ENCODE data around the gene GYG1. TPM values are rescaled to one million over a fixed set of nuclear protein-coding genes. Genes with fewer than 3 reads are reported as not detected.
"Not testable (repeated sequence)": the region's sequence is repeated elsewhere in the genome, so short reads cannot be mapped to it uniquely, and the experiment has no call there.

Gene GYG1
- total and polyA plus RNA-seq, 4 donors = 9.2 to 16.7 (median 13.4) TPM

DNA sequence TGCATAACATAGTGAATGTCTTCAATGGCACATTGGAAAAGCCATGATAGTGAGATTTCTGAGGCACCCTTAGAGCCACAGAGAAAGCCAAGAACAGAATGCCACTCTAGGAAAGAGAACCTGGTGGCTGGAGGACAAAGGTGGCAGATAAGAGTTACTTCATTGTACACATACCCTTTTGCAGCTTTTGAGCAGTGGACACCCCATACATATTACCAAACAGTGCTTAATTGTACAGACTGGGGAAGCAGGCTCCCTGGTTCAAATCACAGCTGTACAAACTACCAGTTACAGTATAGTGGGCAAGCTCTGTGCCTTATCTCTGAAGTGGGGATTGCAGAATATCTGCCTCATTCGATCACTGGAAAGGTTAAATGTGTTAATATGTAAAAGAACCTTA is 10.1 kb upstream of the GYG1 start:
- 92% methylated on average over 1 of the region's 1 CpG for WGBS
- DNase-seq (ENCODE audit: low spot score) = no peak
- H3K9ac ChIP-seq (ENCODE audit: low read depth in 1 of 2, low read length in 2 of 2) = no peak overlapping the region
- TF ChIP-seq YY1 (IDR thresholded peaks at IDR 0.05) = no peak
- no peaks in the 10 kb centered on the region for H3K36me3 ChIP-seq (ENCODE audit: control insufficient read depth in 4 of 4, insufficient read depth in 3 of 4, low read depth in 1 of 4, low read length in 3 of 4)
- H3K27ac ChIP-seq (ENCODE audit: low read depth in 1 of 2, low read length in 2 of 2) = no peak overlapping the region
- H3K27me3 ChIP-seq (ENCODE audit: control insufficient read depth in 4 of 4, insufficient read depth in 4 of 4, low read length in 3 of 4) = no peaks in the 10 kb centered on the region
- no peaks in the 10 kb centered on the region for H3K9me3 ChIP-seq (ENCODE audit: control insufficient read depth in 4 of 4, low read length in 3 of 4)
- peaks cover 0 to 2% (median 0%) of the 10 kb centered on the region in 4 donors for H3K4me1 ChIP-seq (ENCODE audit: control insufficient read depth in 4 of 4, insufficient read depth in 4 of 4, low read length in 3 of 4)
- H3K4me3 ChIP-seq (ENCODE audit: low read depth in 1 of 3, low read length in 3 of 3) = no peak overlapping the region

DNA sequence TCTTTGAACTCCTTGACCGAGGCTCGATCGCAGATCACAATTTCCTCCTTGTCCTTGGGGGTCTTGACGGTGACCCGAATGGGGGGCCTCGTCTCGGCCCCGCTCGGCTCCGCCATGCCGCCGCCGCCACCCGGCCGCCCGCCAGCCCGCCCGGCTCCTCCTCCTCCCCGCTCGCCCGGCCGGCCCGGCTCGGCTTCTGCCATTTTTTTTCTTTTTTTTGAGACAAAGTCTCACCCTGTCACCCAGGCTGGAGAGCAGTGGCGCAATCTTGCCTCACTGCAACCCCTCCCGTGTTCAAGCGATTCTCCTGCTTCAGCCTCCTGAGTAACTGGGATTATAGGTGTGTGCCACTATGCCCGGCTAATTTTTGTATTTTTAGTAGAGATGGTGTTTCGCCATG is 3.8 kb upstream of the GYG1 start:
- not testable (repeated sequence) for H3K27me3 ChIP-seq (ENCODE audit: control insufficient read depth in 4 of 4, insufficient read depth in 4 of 4, low read length in 3 of 4); H3K9ac ChIP-seq (ENCODE audit: low read depth in 1 of 2, low read length in 2 of 2); H3K27ac ChIP-seq (ENCODE audit: low read depth in 1 of 2, low read length in 2 of 2); DNase-seq (ENCODE audit: low spot score); H3K4me3 ChIP-seq (ENCODE audit: low read depth in 1 of 3, low read length in 3 of 3); H3K9me3 ChIP-seq (ENCODE audit: control insufficient read depth in 4 of 4, low read length in 3 of 4); H3K36me3 ChIP-seq (ENCODE audit: control insufficient read depth in 4 of 4, insufficient read depth in 3 of 4, low read depth in 1 of 4, low read length in 3 of 4)
- peaks cover 0 to 11% (median 2%) of the 10 kb centered on the region in 4 donors for H3K4me1 ChIP-seq (ENCODE audit: control insufficient read depth in 4 of 4, insufficient read depth in 4 of 4, low read length in 3 of 4)
- WGBS = 95% methylated on average over 27 of the region's 29 CpGs

DNA sequence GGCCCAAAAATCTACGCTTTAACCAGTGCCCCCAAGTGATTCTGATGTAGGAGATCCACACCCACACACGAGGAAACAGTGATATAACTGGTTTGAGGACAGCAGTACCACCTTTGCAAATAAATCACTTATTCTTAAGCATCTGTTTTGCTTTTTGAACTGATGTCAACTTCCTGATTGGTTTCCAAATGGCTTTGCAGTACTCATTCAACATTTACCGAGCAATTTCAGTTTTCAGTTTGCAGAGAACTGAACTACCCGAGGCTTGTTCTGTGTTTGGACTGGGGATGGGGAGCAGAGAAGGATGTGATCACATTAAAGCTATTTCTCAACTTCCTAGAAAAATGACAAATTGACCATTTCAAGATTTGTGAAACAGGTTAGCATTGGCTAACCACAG is 1.1 kb upstream of the GYG1 start:
- Histone ChIP-seq H3K36me3 (ENCODE audit: control insufficient read depth in 4 of 4, insufficient read depth in 3 of 4, low read depth in 1 of 4, low read length in 3 of 4) (peaks cover 0 to 8% (median 3%) of the 10 kb centered on the region in 4 donors), H3K4me1 (ENCODE audit: control insufficient read depth in 4 of 4, insufficient read depth in 4 of 4, low read length in 3 of 4) (peaks cover 0 to 14% (median 2%) of the 10 kb centered on the region in 4 donors), H3K27ac (ENCODE audit: low read depth in 1 of 2, low read length in 2 of 2) (peak overlapping the region in 1 of 2 donors; percentile 1), H3K27me3 (ENCODE audit: control insufficient read depth in 4 of 4, insufficient read depth in 4 of 4, low read length in 3 of 4) (no peaks in the 10 kb centered on the region), H3K9me3 (ENCODE audit: control insufficient read depth in 4 of 4, low read length in 3 of 4) (no peaks in the 10 kb centered on the region), H3K4me3 (ENCODE audit: low read depth in 1 of 3, low read length in 3 of 3) (no peak overlapping the region), H3K9ac (ENCODE audit: low read depth in 1 of 2, low read length in 2 of 2) (no peak overlapping the region)
- TF ChIP-seq, protein P1, sequence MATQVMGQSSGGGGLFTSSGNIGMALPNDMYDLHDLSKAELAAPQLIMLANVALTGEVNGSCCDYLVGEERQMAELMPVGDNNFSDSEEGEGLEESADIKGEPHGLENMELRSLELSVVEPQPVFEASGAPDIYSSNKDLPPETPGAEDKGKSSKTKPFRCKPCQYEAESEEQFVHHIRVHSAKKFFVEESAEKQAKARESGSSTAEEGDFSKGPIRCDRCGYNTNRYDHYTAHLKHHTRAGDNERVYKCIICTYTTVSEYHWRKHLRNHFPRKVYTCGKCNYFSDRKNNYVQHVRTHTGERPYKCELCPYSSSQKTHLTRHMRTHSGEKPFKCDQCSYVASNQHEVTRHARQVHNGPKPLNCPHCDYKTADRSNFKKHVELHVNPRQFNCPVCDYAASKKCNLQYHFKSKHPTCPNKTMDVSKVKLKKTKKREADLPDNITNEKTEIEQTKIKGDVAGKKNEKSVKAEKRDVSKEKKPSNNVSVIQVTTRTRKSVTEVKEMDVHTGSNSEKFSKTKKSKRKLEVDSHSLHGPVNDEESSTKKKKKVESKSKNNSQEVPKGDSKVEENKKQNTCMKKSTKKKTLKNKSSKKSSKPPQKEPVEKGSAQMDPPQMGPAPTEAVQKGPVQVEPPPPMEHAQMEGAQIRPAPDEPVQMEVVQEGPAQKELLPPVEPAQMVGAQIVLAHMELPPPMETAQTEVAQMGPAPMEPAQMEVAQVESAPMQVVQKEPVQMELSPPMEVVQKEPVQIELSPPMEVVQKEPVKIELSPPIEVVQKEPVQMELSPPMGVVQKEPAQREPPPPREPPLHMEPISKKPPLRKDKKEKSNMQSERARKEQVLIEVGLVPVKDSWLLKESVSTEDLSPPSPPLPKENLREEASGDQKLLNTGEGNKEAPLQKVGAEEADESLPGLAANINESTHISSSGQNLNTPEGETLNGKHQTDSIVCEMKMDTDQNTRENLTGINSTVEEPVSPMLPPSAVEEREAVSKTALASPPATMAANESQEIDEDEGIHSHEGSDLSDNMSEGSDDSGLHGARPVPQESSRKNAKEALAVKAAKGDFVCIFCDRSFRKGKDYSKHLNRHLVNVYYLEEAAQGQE (IDR thresholded peaks at IDR 0.05) = no peak
- no peak for TF ChIP-seq FOXA2 (IDR thresholded peaks at IDR 0.05)
- no peak for TF ChIP-seq EGR1 (IDR thresholded peaks at IDR 0.05; ENCODE audit: low read depth in 2 of 2)
- 70% methylated on average over 4 of the region's 4 CpGs for WGBS
- DNase-seq (ENCODE audit: low spot score) = no peak

DNA sequence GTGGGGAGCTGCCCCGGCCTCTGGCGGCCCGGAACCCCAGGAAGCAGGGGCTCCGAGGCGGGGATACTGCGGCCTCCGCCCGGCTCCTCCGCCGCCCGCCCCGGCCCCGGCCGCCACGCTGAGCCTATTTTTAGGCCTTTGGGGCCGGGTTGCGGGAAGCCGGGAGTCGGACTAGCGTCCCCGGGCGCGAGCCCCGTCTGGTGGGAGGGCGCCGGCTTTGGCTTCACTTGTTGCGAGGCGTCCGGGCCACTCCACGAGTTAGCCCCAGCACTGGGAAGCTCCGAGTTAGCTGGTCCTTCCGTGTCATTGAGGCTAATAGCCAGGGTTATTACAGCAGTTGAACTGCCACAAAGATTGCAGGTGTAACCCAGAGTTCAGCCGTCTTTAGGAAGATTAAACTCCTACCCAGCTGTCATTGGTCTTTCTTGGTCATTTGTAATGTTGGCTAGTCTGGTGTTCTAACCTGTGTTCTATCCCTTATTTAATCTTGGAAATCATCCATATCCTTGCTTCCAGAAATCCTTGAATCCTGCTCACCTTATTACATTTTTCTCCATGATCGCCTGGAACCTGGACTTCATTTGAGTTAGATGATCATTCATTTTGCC is 791 bp downstream of the GYG1 start:
- Histone ChIP-seq H3K9ac (ENCODE audit: low read depth in 1 of 2, low read length in 2 of 2) (peak overlapping the region; percentile 53 to 64), H3K27ac (ENCODE audit: low read depth in 1 of 2, low read length in 2 of 2) (peak overlapping the region; percentile 87 to 89), H3K36me3 (ENCODE audit: control insufficient read depth in 4 of 4, insufficient read depth in 3 of 4, low read depth in 1 of 4, low read length in 3 of 4) (peaks cover 5 to 20% (median 15%) of the 10 kb centered on the region in 4 donors), H3K27me3 (ENCODE audit: control insufficient read depth in 4 of 4, insufficient read depth in 4 of 4, low read length in 3 of 4) (no peaks in the 10 kb centered on the region), H3K4me1 (ENCODE audit: control insufficient read depth in 4 of 4, insufficient read depth in 4 of 4, low read length in 3 of 4) (peaks cover 0 to 14% (median 2%) of the 10 kb centered on the region in 4 donors), H3K9me3 (ENCODE audit: control insufficient read depth in 4 of 4, low read length in 3 of 4) (no peaks in the 10 kb centered on the region), H3K4me3 (ENCODE audit: low read depth in 1 of 3, low read length in 3 of 3) (peak overlapping the region; percentile 68 to 87 (median 73))
- WGBS = 3% methylated on average over 34 of the region's 34 CpGs
- peak; percentile 46 for DNase-seq (ENCODE audit: low spot score)
- no peak for TF ChIP-seq NR2F2 (IDR thresholded peaks at IDR 0.05)
- TF ChIP-seq, protein P2, sequence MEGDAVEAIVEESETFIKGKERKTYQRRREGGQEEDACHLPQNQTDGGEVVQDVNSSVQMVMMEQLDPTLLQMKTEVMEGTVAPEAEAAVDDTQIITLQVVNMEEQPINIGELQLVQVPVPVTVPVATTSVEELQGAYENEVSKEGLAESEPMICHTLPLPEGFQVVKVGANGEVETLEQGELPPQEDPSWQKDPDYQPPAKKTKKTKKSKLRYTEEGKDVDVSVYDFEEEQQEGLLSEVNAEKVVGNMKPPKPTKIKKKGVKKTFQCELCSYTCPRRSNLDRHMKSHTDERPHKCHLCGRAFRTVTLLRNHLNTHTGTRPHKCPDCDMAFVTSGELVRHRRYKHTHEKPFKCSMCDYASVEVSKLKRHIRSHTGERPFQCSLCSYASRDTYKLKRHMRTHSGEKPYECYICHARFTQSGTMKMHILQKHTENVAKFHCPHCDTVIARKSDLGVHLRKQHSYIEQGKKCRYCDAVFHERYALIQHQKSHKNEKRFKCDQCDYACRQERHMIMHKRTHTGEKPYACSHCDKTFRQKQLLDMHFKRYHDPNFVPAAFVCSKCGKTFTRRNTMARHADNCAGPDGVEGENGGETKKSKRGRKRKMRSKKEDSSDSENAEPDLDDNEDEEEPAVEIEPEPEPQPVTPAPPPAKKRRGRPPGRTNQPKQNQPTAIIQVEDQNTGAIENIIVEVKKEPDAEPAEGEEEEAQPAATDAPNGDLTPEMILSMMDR (IDR thresholded peaks at IDR 0.05; ENCODE audit: low read depth, low read length, missing input control) = no peak
- TF ChIP-seq, protein P3, sequence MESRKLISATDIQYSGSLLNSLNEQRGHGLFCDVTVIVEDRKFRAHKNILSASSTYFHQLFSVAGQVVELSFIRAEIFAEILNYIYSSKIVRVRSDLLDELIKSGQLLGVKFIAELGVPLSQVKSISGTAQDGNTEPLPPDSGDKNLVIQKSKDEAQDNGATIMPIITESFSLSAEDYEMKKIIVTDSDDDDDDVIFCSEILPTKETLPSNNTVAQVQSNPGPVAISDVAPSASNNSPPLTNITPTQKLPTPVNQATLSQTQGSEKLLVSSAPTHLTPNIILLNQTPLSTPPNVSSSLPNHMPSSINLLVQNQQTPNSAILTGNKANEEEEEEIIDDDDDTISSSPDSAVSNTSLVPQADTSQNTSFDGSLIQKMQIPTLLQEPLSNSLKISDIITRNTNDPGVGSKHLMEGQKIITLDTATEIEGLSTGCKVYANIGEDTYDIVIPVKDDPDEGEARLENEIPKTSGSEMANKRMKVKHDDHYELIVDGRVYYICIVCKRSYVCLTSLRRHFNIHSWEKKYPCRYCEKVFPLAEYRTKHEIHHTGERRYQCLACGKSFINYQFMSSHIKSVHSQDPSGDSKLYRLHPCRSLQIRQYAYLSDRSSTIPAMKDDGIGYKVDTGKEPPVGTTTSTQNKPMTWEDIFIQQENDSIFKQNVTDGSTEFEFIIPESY (IDR thresholded peaks at IDR 0.05) = no peak
- no peak for TF ChIP-seq FOXA1 (IDR thresholded peaks at IDR 0.05)
- TF ChIP-seq RXRA (IDR thresholded peaks at IDR 0.05) = no peak
- TF ChIP-seq SP1 (IDR thresholded peaks at IDR 0.05) = no peak
- TF ChIP-seq, protein P4, sequence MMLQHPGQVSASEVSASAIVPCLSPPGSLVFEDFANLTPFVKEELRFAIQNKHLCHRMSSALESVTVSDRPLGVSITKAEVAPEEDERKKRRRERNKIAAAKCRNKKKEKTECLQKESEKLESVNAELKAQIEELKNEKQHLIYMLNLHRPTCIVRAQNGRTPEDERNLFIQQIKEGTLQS (IDR thresholded peaks at IDR 0.05) = no peak
- TF ChIP-seq YY1 (IDR thresholded peaks at IDR 0.05) = no peak
- TF ChIP-seq TAF1 (conservative IDR thresholded peaks at IDR 0.05) = no peak
- TF ChIP-seq HNF4A (conservative IDR thresholded peaks at IDR 0.05) = no peak

Measured in liver (tissue), 9 donors.